HCT116 (cell line): ENCODE measurements around the gene GATAD2B. TPM values are rescaled to one million over a fixed set of nuclear protein-coding genes. Genes with fewer than 3 reads are reported as not detected.

ENCODE experiments used
- ATAC-seq: fragments of 200-7000 bp; cut with Tn5 transposase; 2 replicates; pipeline ENCODE4 v1.9.1; 2020; ENCODE audit warnings: mild to moderate bottlenecking, moderate library complexity
- BruUV-seq: library from RNA; stranded (reverse); fragments of 400-500 nt; replicated peaks from 2 replicates; lab custom pipeline; 2021; lab: Mats Ljungman, UMichigan
- CTCF ChIA-PET: fragments of 300-600 bp; sonication (Branson Sonifier 250); formaldehyde crosslinking; loops from one replicate; lab custom pipeline; 2021; ENCODE audit warnings: antibody characterized with exemption; lab: Charles Lee
- POLR2A ChIA-PET: fragments of 300-600, 350-600 bp; sonication (Branson Sonifier 250); formaldehyde crosslinking; loops from one replicate; lab custom pipeline; 2021; ENCODE audit warnings: antibody characterized with exemption; lab: Charles Lee
- RAD21 ChIA-PET, 2 experiments: fragments of 300-600 bp; sonication (Branson Sonifier 250); formaldehyde crosslinking; loops; one replicate each; lab custom pipeline; 2023; ENCODE audit warnings: low total read pairs in 2 of 2; ENCODE audit not compliant: uncharacterized antibody in 2 of 2, unreplicated experiment in 2 of 2, low non-redundant PET in 1 of 2; lab: Charles Lee
- DNase-seq: peaks from one replicate; pipeline ENCODE4 v3.0.0-alpha.2; 2010; ENCODE audit warnings: low read depth, low spot score
- H2AFZ ChIP-seq: fragments of 200-600 bp; shearing (Covaris generic), sonication (generic); 2 replicates; pipeline ENCODE4 v1.6.1; 2017; ENCODE audit warnings: low read depth, mixed run types, mixed read lengths, antibody characterized with exemption, low read length; ENCODE audit not compliant: poor library complexity, severe bottlenecking
- H3K27ac ChIP-seq: 2 replicates; pipeline ENCODE4 v1.5.1; 2012; ENCODE audit warnings: low read depth, low read length
- H3K27me3 ChIP-seq: fragments of 200-600 bp; sonication (generic); 2 replicates; pipeline ENCODE4 v1.6.1; 2016; ENCODE audit warnings: mixed run types, low read length, mixed read lengths; ENCODE audit not compliant: insufficient read depth
- H3K36me3 ChIP-seq, 2 experiments: fragments of 200-500 bp in 1 of 2; fragments of 200-600 bp in 1 of 2; sonication (Bioruptor generic) in 1 of 2; sonication (generic) in 1 of 2; 2 replicates each; pipeline versions ENCODE4 v1.5.1 to v1.6.1; 2014 to 2016; ENCODE audit warnings: low read length in 2 of 2, inconsistent platforms in 1 of 2, mixed read lengths in 1 of 2, mixed run types in 1 of 2; ENCODE audit not compliant: insufficient read depth in 2 of 2, control insufficient read depth in 1 of 2
- H3K4me1 ChIP-seq, 2 experiments: fragments of 200-600 bp in 1 of 2; sonication (generic) in 1 of 2; 2 replicates each; pipeline versions ENCODE4 v1.5.1 to v1.6.1; 2012 to 2017; ENCODE audit warnings: low read length in 2 of 2, inconsistent platforms in 1 of 2, mild to moderate bottlenecking in 1 of 2, mixed read lengths in 1 of 2, mixed run types in 1 of 2, moderate library complexity in 1 of 2; ENCODE audit not compliant: insufficient read depth in 2 of 2, control insufficient read depth in 1 of 2
- H3K4me2 ChIP-seq: fragments of 200-600 bp; sonication (generic); 2 replicates; pipeline ENCODE4 v1.6.1; 2017; ENCODE audit warnings: mixed run types, low read length, mixed read lengths
- H3K4me3 ChIP-seq, 2 experiments: fragments of 200-600 bp in 1 of 2; sonication (generic) in 1 of 2; replicated peaks in 1 of 2; 2 replicates each; pipeline ENCODE4 v1.5.1; 2011 to 2016; ENCODE audit warnings: low read length in 2 of 2, control low read depth in 1 of 2, low read depth in 1 of 2, mild to moderate bottlenecking in 1 of 2, mixed read lengths in 1 of 2, mixed run types in 1 of 2
- H3K79me2 ChIP-seq: fragments of 200-600 bp; sonication (generic); 2 replicates; pipeline ENCODE4 v1.6.1; 2017; ENCODE audit warnings: mild to moderate bottlenecking, mixed run types, low read length, moderate library complexity, mixed read lengths; ENCODE audit not compliant: insufficient read depth
- H3K9ac ChIP-seq: fragments of 200-600 bp; sonication (generic); 2 replicates; pipeline ENCODE4 v1.6.1; 2016; ENCODE audit warnings: low read length, mixed read lengths
- H3K9me2 ChIP-seq: fragments of 200-600 bp; sonication (generic), shearing (Covaris generic); 2 replicates; pipeline ENCODE4 v1.6.1; 2017; ENCODE audit warnings: mixed run types, mild to moderate bottlenecking, moderate library complexity; ENCODE audit not compliant: insufficient read depth
- H3K9me3 ChIP-seq, 2 experiments: fragments of 200-500 bp in 1 of 2; fragments of 200-600 bp in 1 of 2; sonication (Bioruptor generic) in 1 of 2; sonication (generic) in 1 of 2; 2 replicates each; pipeline ENCODE4 v1.6.1; 2014 to 2017; ENCODE audit warnings: low read length in 2 of 2, mixed read lengths in 2 of 2, inconsistent platforms in 1 of 2, low read depth in 1 of 2, mild to moderate bottlenecking in 1 of 2, mixed run types in 1 of 2, moderate library complexity in 1 of 2; ENCODE audit not compliant: control insufficient read depth in 1 of 2, insufficient read depth in 1 of 2
- H4K20me1 ChIP-seq: fragments of 200-600 bp; sonication (generic), shearing (Covaris generic); 2 replicates; pipeline ENCODE4 v1.6.1; 2017; ENCODE audit warnings: mixed run types, mild to moderate bottlenecking, moderate library complexity; ENCODE audit not compliant: insufficient read depth
- CBX3 ChIP-seq: IDR thresholded peaks from 2 replicates; pipeline ENCODE4 v1.6.1; 2012; ENCODE audit warnings: low read depth
- CEBPB ChIP-seq: IDR thresholded peaks from 2 replicates; pipeline ENCODE4 v1.6.1; 2012; ENCODE audit warnings: low read depth
- EGR1 ChIP-seq: IDR thresholded peaks from 2 replicates; pipeline ENCODE4 v1.6.1; 2012; ENCODE audit warnings: low read depth
- ELF1 ChIP-seq: IDR thresholded peaks from 2 replicates; pipeline ENCODE4 v1.6.1; 2012; ENCODE audit warnings: low read depth, borderline replicate concordance
- EZH2 ChIP-seq: fragments of 200-600 bp; sonication (generic); IDR thresholded peaks from 2 replicates; pipeline ENCODE4 v1.6.1; 2017; ENCODE audit warnings: antibody characterized with exemption, mixed run types
- EZH2phosphoT487 ChIP-seq: fragments of 200-600 bp; IDR thresholded peaks from 2 replicates; pipeline ENCODE4 v1.6.1; 2018; ENCODE audit warnings: antibody characterized with exemption, borderline replicate concordance
- FOSL1 ChIP-seq: IDR thresholded peaks from 2 replicates; pipeline ENCODE4 v1.6.1; 2012; ENCODE audit warnings: low read depth
- JUND ChIP-seq: IDR thresholded peaks from 2 replicates; pipeline ENCODE4 v1.6.1; 2012
- POLR2A ChIP-seq: IDR thresholded peaks from 2 replicates; pipeline ENCODE4 v1.7.0; 2011; ENCODE audit warnings: borderline replicate concordance; ENCODE audit not compliant: insufficient read depth, insufficient read length; ENCODE audit errors: extremely low read depth
- POLR2AphosphoS5 ChIP-seq: IDR thresholded peaks from 2 replicates; pipeline ENCODE4 v1.6.1; 2011; ENCODE audit warnings: mild to moderate bottlenecking, low read depth, low read length, moderate library complexity
- RAD21 ChIP-seq: IDR thresholded peaks from 2 replicates; pipeline ENCODE4 v1.6.1; 2012; ENCODE audit warnings: low read depth, mild to moderate bottlenecking
- SIN3A ChIP-seq: IDR thresholded peaks from 2 replicates; pipeline ENCODE4 v1.6.1; 2012; ENCODE audit warnings: low read depth
- SP1 ChIP-seq: IDR thresholded peaks from 2 replicates; pipeline ENCODE4 v1.6.1; 2012; ENCODE audit warnings: low read depth
- SRF ChIP-seq: IDR thresholded peaks from 2 replicates; pipeline ENCODE4 v1.6.1; 2012; ENCODE audit warnings: low read depth
- TCF7L2 ChIP-seq: IDR thresholded peaks from 2 replicates; pipeline ENCODE4 v1.7.0; 2011; ENCODE audit warnings: borderline replicate concordance, inconsistent platforms; ENCODE audit not compliant: insufficient read depth, insufficient read length; ENCODE audit errors: extremely low read depth
- YY1 ChIP-seq: IDR thresholded peaks from 2 replicates; pipeline ENCODE4 v1.6.1; 2011; ENCODE audit warnings: low read length, low read depth, moderate library complexity, mild to moderate bottlenecking; ENCODE audit not compliant: insufficient replicate concordance; ENCODE audit errors: extremely low read depth
- ZNF274 ChIP-seq: fragments of 200-500 bp; sonication (Bioruptor generic); IDR thresholded peaks from 2 replicates; pipeline ENCODE4 v1.6.1; 2014; ENCODE audit warnings: mild to moderate bottlenecking, low read depth, low read length, inconsistent platforms
- intact Hi-C: fragments of 100-400 bp; cut with micrococcal nuclease; formaldehyde crosslinking; loops from 2 replicates; pipeline ENCODE4 v1.10.0; 2022
- total RNA-seq: library from RNA; stranded (reverse); gene quantifications from one replicate; pipeline ENCODE4 v1.2.1, GENCODE V29; 2021; ENCODE audit not compliant: unreplicated experiment
- TF ChIP-seq, protein P1 (sequence below): IDR thresholded peaks from 2 replicates; pipeline ENCODE4 v1.6.1; 2012
- TF ChIP-seq, protein P2 (sequence below): IDR thresholded peaks from 2 replicates; pipeline ENCODE4 v1.6.1; 2012
- TF ChIP-seq, protein P3 (sequence below), 3 experiments: fragments of 200-600 bp in 1 of 3; sonication (generic) in 1 of 3; IDR thresholded peaks in 2 of 3; conservative IDR thresholded peaks in 1 of 3; 2 replicates each; pipeline ENCODE4 v1.5.1; 2012 to 2017; ENCODE audit warnings: low read depth in 2 of 3, low read length in 2 of 3, antibody characterized with exemption in 1 of 3, borderline replicate concordance in 1 of 3, control low read depth in 1 of 3, mild to moderate bottlenecking in 1 of 3, mixed read lengths in 1 of 3, mixed run types in 1 of 3, moderate library complexity in 1 of 3; ENCODE audit not compliant: insufficient read depth in 1 of 3

The GATAD2B gene
- total RNA-seq, 1 experiment from 2014 or later: 50.2 TPM

DNA sequence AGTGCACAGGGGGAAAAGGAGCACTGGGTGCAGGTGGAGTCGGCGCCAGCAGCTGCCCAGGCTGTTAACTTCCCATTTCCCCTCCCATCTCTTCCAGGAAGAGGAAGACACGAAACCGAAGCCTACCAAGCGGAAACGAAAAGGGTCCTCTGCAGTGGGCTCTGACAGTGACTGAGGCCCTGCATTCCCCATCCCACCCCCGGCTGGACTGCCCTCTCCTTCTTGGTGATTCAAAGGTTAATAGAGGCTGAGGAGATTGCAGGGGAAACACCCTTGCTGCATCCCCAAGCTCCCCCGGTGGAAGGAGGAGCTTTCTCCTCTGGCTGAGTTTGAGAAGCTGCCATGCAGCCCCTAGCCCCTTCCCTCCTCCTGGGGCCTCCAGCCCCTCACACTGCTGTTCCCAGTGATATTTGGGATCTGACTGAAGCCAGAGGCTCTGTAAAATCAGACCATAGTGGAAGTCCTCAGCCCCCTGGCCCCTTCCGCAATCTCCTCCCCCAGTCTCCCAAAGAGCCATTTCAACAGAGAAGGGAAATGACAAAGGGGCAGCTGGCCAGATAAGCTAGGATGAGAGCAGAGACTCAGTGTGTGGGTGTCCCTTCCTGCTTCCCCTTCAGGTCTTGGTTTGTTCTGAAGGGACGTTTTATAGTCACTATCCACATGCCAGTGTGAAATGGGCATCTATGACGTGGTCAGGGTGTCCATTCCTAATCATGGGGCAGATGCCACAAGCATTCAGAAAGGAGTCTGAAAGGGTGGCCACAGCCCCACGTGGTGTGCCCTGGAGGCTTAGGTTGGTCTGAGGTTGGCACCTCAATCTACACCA, 149.5 kb downstream of the GATAD2B start (continued):
- TF ChIP-seq ZNF274: no peak
- TF ChIP-seq SP1: no peak
- no peak for TF ChIP-seq SIN3A
- TF ChIP-seq YY1: no peak
- no peak for TF ChIP-seq TCF7L2
- no peak for TF ChIP-seq ELF1
- no peak for TF ChIP-seq POLR2A
- TF ChIP-seq, protein P1, sequence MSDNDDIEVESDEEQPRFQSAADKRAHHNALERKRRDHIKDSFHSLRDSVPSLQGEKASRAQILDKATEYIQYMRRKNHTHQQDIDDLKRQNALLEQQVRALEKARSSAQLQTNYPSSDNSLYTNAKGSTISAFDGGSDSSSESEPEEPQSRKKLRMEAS: no peak
- no peak for TF ChIP-seq SRF
- TF ChIP-seq, protein P2, sequence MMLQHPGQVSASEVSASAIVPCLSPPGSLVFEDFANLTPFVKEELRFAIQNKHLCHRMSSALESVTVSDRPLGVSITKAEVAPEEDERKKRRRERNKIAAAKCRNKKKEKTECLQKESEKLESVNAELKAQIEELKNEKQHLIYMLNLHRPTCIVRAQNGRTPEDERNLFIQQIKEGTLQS: no peak
- TF ChIP-seq CEBPB: no peak

DNA sequence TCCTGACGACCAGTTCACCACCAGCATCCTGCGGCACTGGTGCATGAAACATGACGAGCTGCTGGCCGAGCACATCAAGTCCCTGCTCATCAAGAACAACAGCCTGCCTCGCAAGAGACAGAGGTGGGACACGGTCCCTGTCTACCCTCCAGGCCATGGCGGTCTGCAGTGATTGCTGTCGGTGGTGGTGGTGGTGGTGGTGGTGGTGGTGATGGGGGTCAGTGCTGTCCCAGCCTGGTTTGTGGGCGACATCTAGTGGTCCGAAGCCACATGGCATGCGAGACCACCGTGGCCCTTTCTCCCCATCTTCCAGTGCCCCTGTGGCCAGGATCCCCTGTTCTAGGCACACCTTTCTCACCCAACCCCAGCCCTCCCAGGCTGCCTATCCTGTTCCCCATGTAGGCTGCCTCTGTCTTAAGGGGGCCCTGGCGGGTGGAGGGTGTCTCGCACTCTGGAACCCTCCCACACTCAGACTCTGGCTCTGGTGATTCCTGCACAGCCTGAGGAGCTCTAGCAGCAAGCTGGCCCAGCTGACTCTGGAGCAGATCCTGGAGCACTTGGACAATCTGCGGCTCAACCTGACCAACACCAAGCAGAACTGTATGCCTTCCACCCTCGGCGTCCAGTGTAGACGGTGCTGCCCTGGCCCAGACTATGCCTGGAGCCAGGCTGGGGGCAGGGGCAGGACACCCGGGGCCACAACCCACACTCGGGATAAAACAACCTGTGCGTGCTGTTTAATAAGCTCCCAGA, 150.8 kb downstream of the GATAD2B start:
- H3K4me3 ChIP-seq: no peak overlapping the region
- no peaks in the 10 kb centered on the region for H3K9me3 ChIP-seq
- ChIA-PET CTCF (interaction anchor here (1.4 kb wide), 1 partner anchor 260 kb away, joined by 3 read pairs; no protein-coding TSS in a partner anchor), POLR2A (no interaction called here), RAD21 (interaction anchor here in 1 of 2 experiments (0.8 kb wide), 1 partner anchor 21 kb away, joined by 4 read pairs; no protein-coding TSS in a partner anchor)
- H3K36me3 ChIP-seq: peaks cover 25 to 37% of the 10 kb centered on the region in 2 experiments; a peak in 3 of 4 replicates
- H2AFZ ChIP-seq: no peak overlapping the region
- H3K4me1 ChIP-seq: peaks cover 14 to 26% of the 10 kb centered on the region in 2 experiments
- H3K27ac ChIP-seq: no peak overlapping the region
- DNase-seq (no peak), ATAC-seq (no peak)
- no peaks in the 10 kb centered on the region for H3K9me2 ChIP-seq
- no peaks in the 10 kb centered on the region for H3K27me3 ChIP-seq
- no peaks in the 10 kb centered on the region for H3K79me2 ChIP-seq
- intact Hi-C loops: loop anchor here (10.0 kb wide), 1 partner anchor 97 kb away; the partner anchor contains the start of genes ILF2 and NPR1
- H3K9ac ChIP-seq: no peak overlapping the region
- BruUV-seq: no TSS peak
- no peak overlapping the region for H3K4me2 ChIP-seq
- no peaks in the 10 kb centered on the region for H4K20me1 ChIP-seq
- no peak for TF ChIP-seq EZH2
- no peak for TF ChIP-seq SP1
- no peak for TF ChIP-seq POLR2AphosphoS5
- TF ChIP-seq EZH2phosphoT487: no peak
- TF ChIP-seq, protein P3, sequence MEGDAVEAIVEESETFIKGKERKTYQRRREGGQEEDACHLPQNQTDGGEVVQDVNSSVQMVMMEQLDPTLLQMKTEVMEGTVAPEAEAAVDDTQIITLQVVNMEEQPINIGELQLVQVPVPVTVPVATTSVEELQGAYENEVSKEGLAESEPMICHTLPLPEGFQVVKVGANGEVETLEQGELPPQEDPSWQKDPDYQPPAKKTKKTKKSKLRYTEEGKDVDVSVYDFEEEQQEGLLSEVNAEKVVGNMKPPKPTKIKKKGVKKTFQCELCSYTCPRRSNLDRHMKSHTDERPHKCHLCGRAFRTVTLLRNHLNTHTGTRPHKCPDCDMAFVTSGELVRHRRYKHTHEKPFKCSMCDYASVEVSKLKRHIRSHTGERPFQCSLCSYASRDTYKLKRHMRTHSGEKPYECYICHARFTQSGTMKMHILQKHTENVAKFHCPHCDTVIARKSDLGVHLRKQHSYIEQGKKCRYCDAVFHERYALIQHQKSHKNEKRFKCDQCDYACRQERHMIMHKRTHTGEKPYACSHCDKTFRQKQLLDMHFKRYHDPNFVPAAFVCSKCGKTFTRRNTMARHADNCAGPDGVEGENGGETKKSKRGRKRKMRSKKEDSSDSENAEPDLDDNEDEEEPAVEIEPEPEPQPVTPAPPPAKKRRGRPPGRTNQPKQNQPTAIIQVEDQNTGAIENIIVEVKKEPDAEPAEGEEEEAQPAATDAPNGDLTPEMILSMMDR (IDR thresholded peaks at IDR 0.05 in 2 of 3, conservative IDR thresholded peaks at IDR 0.05 in 1 of 3; ENCODE audit: borderline replicate concordance in 1 of 3, insufficient read depth in 1 of 3, low read depth in 2 of 3, low read length in 2 of 3): peak in 2 of 3 experiments; percentile 33 to 50; a peak in 2 of 6 replicates
- TF ChIP-seq, protein P2: no peak
- TF ChIP-seq RAD21: peak; percentile 52
- TF ChIP-seq JUND: no peak
- no peak for TF ChIP-seq CBX3
- TF ChIP-seq EGR1: no peak
- no peak for TF ChIP-seq POLR2A
- no peak for TF ChIP-seq FOSL1
- no peak for TF ChIP-seq CEBPB
- TF ChIP-seq YY1: no peak
